ENCODE data around the gene PAXX. TPM values are rescaled to one million over a fixed set of nuclear protein-coding genes. Genes with fewer than 3 reads are reported as not detected.

The PAXX gene
- total and polyA plus RNA-seq, 2 donors (not counting 1 experiment from before 2014, with no cell fraction given), result 74.8 to 167 TPM

GRCh38 chr9:136960212-136960937 lies 31.8 kb upstream of the PAXX start:
- H3K4me3 ChIP-seq (ENCODE audit: control extremely low read depth in 1 of 5, extremely low read depth in 1 of 5, insufficient read depth in 1 of 5, low read depth in 2 of 5, low read length in 4 of 5), result no peak overlapping the region
- H3K9me3 Mint-ChIP-seq (ENCODE audit: insufficient read depth), result no peaks in the 10 kb centered on the region
- no peak for TF ChIP-seq CTCF (IDR thresholded peaks at IDR 0.05)
- no peak for TF ChIP-seq EZH2 (IDR thresholded peaks at IDR 0.05; ENCODE audit: borderline replicate concordance, insufficient read depth, low read depth, low read length, poor library complexity, severe bottlenecking)
- no peaks in the 10 kb centered on the region for H3K4me1 ChIP-seq (ENCODE audit: control insufficient read depth in 2 of 2, insufficient read depth in 2 of 2, low read length in 2 of 2)
- ATAC-seq (ENCODE audit: low read depth) (no peak), DNase-seq (no peak)
- intact Hi-C loops (cut with micrococcal nuclease), result no loop called here
- POLR2A ChIA-PET, result no interaction called here
- peaks cover 0 to 2% (median 0%) of the 10 kb centered on the region in 3 donors for H3K9me3 ChIP-seq (ENCODE audit: control extremely low read depth in 1 of 3, control insufficient read depth in 2 of 3, insufficient read depth in 1 of 3, low read length in 2 of 3)
- H3K27ac Mint-ChIP-seq, result no peak overlapping the region
- H3K9ac ChIP-seq (ENCODE audit: low read length), result no peak overlapping the region
- 90% methylated on average over 10 of the region's 19 CpGs for WGBS (ENCODE audit: insufficient coverage)
- H3K27me3 ChIP-seq (replicated peaks in 1 of 4; ENCODE audit: control extremely low read depth in 1 of 4, control insufficient read depth in 3 of 4, insufficient read depth in 4 of 4, low read length in 3 of 4), result peaks cover 0 to 6% (median under 1%) of the 10 kb centered on the region in 4 experiments
- no peaks in the 10 kb centered on the region for H4K20me1 ChIP-seq (ENCODE audit: control insufficient read depth, insufficient read depth, low read length, poor library complexity, severe bottlenecking)
- H2AFZ ChIP-seq (ENCODE audit: insufficient read depth, low read depth, low read length, poor library complexity, severe bottlenecking), result no peak overlapping the region
- no peaks in the 10 kb centered on the region for H3K36me3 ChIP-seq (replicated peaks in 1 of 2; ENCODE audit: control extremely low read depth in 1 of 2, control insufficient read depth in 1 of 2, extremely low read depth in 1 of 2, insufficient read depth in 2 of 2, low read length in 1 of 2)
- H3K27me3 Mint-ChIP-seq, result no peaks in the 10 kb centered on the region
- H3K27ac ChIP-seq (ENCODE audit: low read length in 2 of 2), result no peak overlapping the region
- CTCF ChIA-PET, result no interaction called here
- H3K4me3 Mint-ChIP-seq, result no peak overlapping the region
- H3K4me1 Mint-ChIP-seq, result peaks cover 2% of the 10 kb centered on the region
- no peak overlapping the region for H3K4me2 ChIP-seq (replicated peaks; ENCODE audit: low read depth, low read length, poor library complexity, severe bottlenecking)
- H3K79me2 ChIP-seq (ENCODE audit: control insufficient read depth, insufficient read depth, low read length), result no peaks in the 10 kb centered on the region

GRCh38 chr9:136960938-136961275 lies 31.3 kb upstream of the PAXX start:
- intact Hi-C loops (cut with micrococcal nuclease), result no loop called here
- no peak for TF ChIP-seq CTCF (IDR thresholded peaks at IDR 0.05)
- TF ChIP-seq EZH2 (IDR thresholded peaks at IDR 0.05; ENCODE audit: borderline replicate concordance, insufficient read depth, low read depth, low read length, poor library complexity, severe bottlenecking), result no peak
- no peak overlapping the region for H2AFZ ChIP-seq (ENCODE audit: insufficient read depth, low read depth, low read length, poor library complexity, severe bottlenecking)
- H3K9ac ChIP-seq (ENCODE audit: low read length), result no peak overlapping the region
- no peak overlapping the region for H3K27ac ChIP-seq (ENCODE audit: low read length in 2 of 2)
- no peaks in the 10 kb centered on the region for H3K36me3 ChIP-seq (replicated peaks in 1 of 2; ENCODE audit: control extremely low read depth in 1 of 2, control insufficient read depth in 1 of 2, extremely low read depth in 1 of 2, insufficient read depth in 2 of 2, low read length in 1 of 2)
- no peaks in the 10 kb centered on the region for H3K9me3 Mint-ChIP-seq (ENCODE audit: insufficient read depth)
- POLR2A ChIA-PET, result no interaction called here
- WGBS (ENCODE audit: insufficient coverage), result 90% methylated on average over 15 of the region's 15 CpGs
- H3K9me3 ChIP-seq (ENCODE audit: control extremely low read depth in 1 of 3, control insufficient read depth in 2 of 3, insufficient read depth in 1 of 3, low read length in 2 of 3), result peaks cover 0 to 2% (median 0%) of the 10 kb centered on the region in 3 donors
- DNase-seq, result no peak
- no peaks in the 10 kb centered on the region for H4K20me1 ChIP-seq (ENCODE audit: control insufficient read depth, insufficient read depth, low read length, poor library complexity, severe bottlenecking)
- H3K4me3 ChIP-seq (ENCODE audit: control extremely low read depth in 1 of 5, extremely low read depth in 1 of 5, insufficient read depth in 1 of 5, low read depth in 2 of 5, low read length in 4 of 5), result no peak overlapping the region
- H3K79me2 ChIP-seq (ENCODE audit: control insufficient read depth, insufficient read depth, low read length), result no peaks in the 10 kb centered on the region
- ATAC-seq (ENCODE audit: low read depth), result no peak
- H3K27me3 ChIP-seq (replicated peaks in 1 of 4; ENCODE audit: control extremely low read depth in 1 of 4, control insufficient read depth in 3 of 4, insufficient read depth in 4 of 4, low read length in 3 of 4), result peaks cover 0 to 4% (median under 1%) of the 10 kb centered on the region in 4 experiments
- peaks cover 2 to 4% of the 10 kb centered on the region in 2 donors for H3K4me1 ChIP-seq (ENCODE audit: control insufficient read depth in 2 of 2, insufficient read depth in 2 of 2, low read length in 2 of 2)
- no peak overlapping the region for H3K4me3 Mint-ChIP-seq
- H3K27ac Mint-ChIP-seq, result no peak overlapping the region
- CTCF ChIA-PET, result no interaction called here
- H3K4me1 Mint-ChIP-seq, result peaks cover 5% of the 10 kb centered on the region
- peaks cover 3% of the 10 kb centered on the region for H3K27me3 Mint-ChIP-seq
- H3K4me2 ChIP-seq (replicated peaks; ENCODE audit: low read depth, low read length, poor library complexity, severe bottlenecking), result no peak overlapping the region
